K562 (cell line): ENCODE measurements around the gene HSPA1L. TPM values are rescaled to one million over a fixed set of nuclear protein-coding genes. Genes with fewer than 3 reads are reported as not detected.

Experiments used
- ATAC-seq: fragments of 200-7000 bp; cut with Tn5 transposase; 3 replicates; pipeline ENCODE4 v1.9.1; 2020; ENCODE audit warnings: moderate library complexity
- BruUV-seq: library from RNA; stranded (reverse); fragments of 400-500 nt; replicated peaks from 2 replicates; lab custom pipeline; 2021; lab: Mats Ljungman, UMichigan
- CTCF ChIA-PET: fragments of 300-600 bp; formaldehyde crosslinking; extraction: SDS; loops from one replicate; lab custom pipeline; 2021; ENCODE audit warnings: low intra/inter-chr PET ratio; lab: Yijun Ruan, JAX
- POLR2A ChIA-PET: fragments of 300-600, 350-650 bp; sonication (Branson Sonifier 250); formaldehyde crosslinking; extraction: SDS; loops from one replicate; lab custom pipeline; 2021; ENCODE audit warnings: antibody characterized with exemption, inconsistent platforms; lab: Yijun Ruan, JAX
- DNase-seq, 4 experiments: peaks; one replicate each; pipeline versions ENCODE4 v3.0.0 to v3.0.0-alpha.2; 2011 to 2018; ENCODE audit warnings: low spot score in 3 of 4, mixed read lengths in 3 of 4; ENCODE audit errors: extremely low read depth in 1 of 4
- FAIRE-seq: peaks from 2 replicates; lab custom pipeline; 2011; peaks lifted over from hg19 to GRCh38; lab: Jason Lieb, UNC
- H2AFZ ChIP-seq: 2 replicates; pipeline ENCODE4 v1.6.0; 2011; ENCODE audit warnings: low read depth, low read length, control low read depth, inconsistent platforms
- H3K27ac ChIP-seq: fragments of 200-600 bp; 3 replicates; pipeline ENCODE4 v1.8.0; 2011; ENCODE audit warnings: low read depth, mild to moderate bottlenecking, control low read depth, inconsistent platforms, low read length, moderate library complexity, mixed read lengths; ENCODE audit errors: extremely low read depth
- H3K27me3 ChIP-seq, 2 experiments: fragments of 300-600 bp in 1 of 2; 2 replicates in 1 of 2; 3 replicates in 1 of 2; pipeline versions ENCODE4 v1.6.0 to v1.8.0; 2011; ENCODE audit warnings: inconsistent platforms in 2 of 2, low read length in 2 of 2, mild to moderate bottlenecking in 1 of 2, mixed read lengths in 1 of 2, moderate library complexity in 1 of 2; ENCODE audit not compliant: control insufficient read depth in 2 of 2, insufficient read depth in 2 of 2
- H3K36me3 ChIP-seq: fragments of 300-600 bp; 3 replicates; pipeline ENCODE4 v1.8.0; 2011; ENCODE audit warnings: mild to moderate bottlenecking, low read length, inconsistent platforms; ENCODE audit not compliant: control insufficient read depth, insufficient read depth
- H3K4me1 ChIP-seq, 2 experiments: fragments of 200-600 bp in 1 of 2; replicated peaks in 1 of 2; 2 replicates in 1 of 2; 3 replicates in 1 of 2; pipeline versions ENCODE4 v1.5.1 to v1.8.0; 2011; ENCODE audit warnings: inconsistent platforms in 2 of 2, low read length in 2 of 2, mild to moderate bottlenecking in 1 of 2, mixed read lengths in 1 of 2, moderate library complexity in 1 of 2; ENCODE audit not compliant: control insufficient read depth in 2 of 2, insufficient read depth in 2 of 2
- H3K4me2 ChIP-seq: 2 replicates; pipeline ENCODE4 v1.6.1; 2011; ENCODE audit warnings: low read length, control low read depth, inconsistent platforms, mixed read lengths; ENCODE audit not compliant: insufficient read depth
- H3K4me3 ChIP-seq: fragments of 200-600 bp; sonication (generic), shearing (Covaris generic); 2 replicates; pipeline ENCODE4 v1.5.1; 2016; ENCODE audit warnings: control low read depth, inconsistent platforms
- H3K79me2 ChIP-seq: fragments of 200-600 bp; 3 replicates; pipeline ENCODE4 v1.8.0; 2011; ENCODE audit warnings: low read length, inconsistent platforms; ENCODE audit not compliant: control insufficient read depth, insufficient read depth
- H3K9ac ChIP-seq, 2 experiments: 2 replicates each; pipeline versions ENCODE4 v1.6.0 to v1.6.1; 2011; ENCODE audit warnings: low read depth in 2 of 2, low read length in 2 of 2, control low read depth in 1 of 2, inconsistent platforms in 1 of 2, mild to moderate bottlenecking in 1 of 2, mixed read lengths in 1 of 2; ENCODE audit not compliant: insufficient read depth in 1 of 2
- H3K9me1 ChIP-seq: one replicate; pipeline ENCODE4 v1.6.0; 2011; ENCODE audit warnings: inconsistent platforms, mild to moderate bottlenecking, low read length, moderate library complexity; ENCODE audit not compliant: control insufficient read depth, insufficient read depth
- H3K9me3 ChIP-seq: replicated peaks from 2 replicates; pipeline ENCODE4 v1.5.1; 2011; ENCODE audit warnings: low read depth, low read length, inconsistent platforms; ENCODE audit not compliant: control insufficient read depth, insufficient read depth
- H4K20me1 ChIP-seq: replicated peaks from 2 replicates; pipeline ENCODE4 v1.6.1; 2011; ENCODE audit warnings: low read length, inconsistent platforms, mixed read lengths; ENCODE audit not compliant: control insufficient read depth, insufficient read depth
- CBX3 ChIP-seq, 2 experiments: IDR thresholded peaks; 1 replicate in 1 of 2; 2 replicates in 1 of 2; pipeline ENCODE4 v1.6.1; 2012; ENCODE audit warnings: inconsistent platforms in 2 of 2, low read length in 2 of 2, borderline replicate concordance in 1 of 2, control low read depth in 1 of 2
- CGGBP1 ChIP-seq: fragments of 250-450 bp; sonication (Bioruptor Pico); IDR thresholded peaks from 2 replicates; pipeline ENCODE4 v1.9.0; 2021; ENCODE audit warnings: mild to moderate bottlenecking
- COPS2 ChIP-seq: fragments of 450-650 bp; conservative IDR thresholded peaks from 2 replicates; pipeline ENCODE4 v1.6.1; 2016; ENCODE audit warnings: mild to moderate bottlenecking, moderate library complexity
- ETS1 ChIP-seq: conservative IDR thresholded peaks from 2 replicates; pipeline ENCODE4 v1.6.1; 2011; ENCODE audit warnings: low read depth, mild to moderate bottlenecking, low read length; ENCODE audit not compliant: control insufficient read depth
- ETV1 ChIP-seq: fragments of 450-650 bp; conservative IDR thresholded peaks from 2 replicates; pipeline ENCODE4 v1.6.1; 2016; ENCODE audit warnings: missing genetic modification characterization, control low read depth, low read depth, missing compliant biosample characterization
- HDAC8 ChIP-seq: fragments of 450-650 bp; IDR thresholded peaks from 2 replicates; pipeline ENCODE4 v1.6.1; 2016; ENCODE audit warnings: mild to moderate bottlenecking, missing genetic modification characterization, moderate library complexity, missing compliant biosample characterization
- KHSRP ChIP-seq: fragments of 450-650 bp; IDR thresholded peaks from 2 replicates; pipeline ENCODE4 v1.6.1; 2017
- MBD2 ChIP-seq: sonication (generic); IDR thresholded peaks from 2 replicates; pipeline ENCODE4 v1.6.1; 2016; ENCODE audit warnings: low read depth, borderline replicate concordance
- MIER1 ChIP-seq: fragments of 450-650 bp; IDR thresholded peaks from 2 replicates; pipeline ENCODE4 v1.6.1; 2016; ENCODE audit warnings: antibody characterized with exemption, mild to moderate bottlenecking, low read depth
- NCOA4 ChIP-seq: fragments of 450-650 bp; IDR thresholded peaks from 2 replicates; pipeline ENCODE4 v1.6.1; 2018; ENCODE audit warnings: mild to moderate bottlenecking; ENCODE audit not compliant: partially characterized antibody
- PHF21A ChIP-seq: fragments of 450-650 bp; IDR thresholded peaks from 2 replicates; pipeline ENCODE4 v1.6.1; 2017; ENCODE audit warnings: low read depth, borderline replicate concordance
- POLR2B ChIP-seq: fragments of 450-650 bp; IDR thresholded peaks from 2 replicates; pipeline ENCODE4 v1.6.1; 2018; ENCODE audit warnings: low read depth; ENCODE audit not compliant: partially characterized antibody
- POLR2G ChIP-seq: fragments of 200-400 bp; formaldehyde crosslinking; IDR thresholded peaks from 2 replicates; pipeline ENCODE4 v1.6.1; 2017; ENCODE audit warnings: low read depth, mild to moderate bottlenecking, antibody characterized with exemption, low read length, moderate library complexity
- SP2 ChIP-seq: IDR thresholded peaks from 2 replicates; pipeline ENCODE4 v1.6.1; 2011; ENCODE audit warnings: mild to moderate bottlenecking, low read depth, low read length, moderate library complexity; ENCODE audit not compliant: poor library complexity, severe bottlenecking; ENCODE audit errors: extremely low read depth
- SUPT5H ChIP-seq: fragments of 450-650 bp; IDR thresholded peaks from 2 replicates; pipeline ENCODE4 v1.6.1; 2016
- USF1 ChIP-seq: sonication (generic); formaldehyde crosslinking; IDR thresholded peaks from 2 replicates; pipeline ENCODE4 v1.9.0; 2022; ENCODE audit warnings: mild to moderate bottlenecking, missing genetic modification reagents
- ZFP1 ChIP-seq: fragments of 450-650 bp; formaldehyde crosslinking; IDR thresholded peaks from 2 replicates; pipeline ENCODE4 v1.4.0; 2020; ENCODE audit warnings: mild to moderate bottlenecking, mixed read lengths
- ZNF584 ChIP-seq: fragments of 200-800 bp; sonication (Bioruptor generic); IDR thresholded peaks from 2 replicates; pipeline ENCODE4 v1.6.1; 2016; ENCODE audit warnings: low read depth, mild to moderate bottlenecking, missing genetic modification characterization, missing compliant biosample characterization
- WGBS: fragments of 100-300 bp; shearing (Covaris generic); methylation state at CpG from one replicate; pipeline ENCODE4 v1.1.6; 2016; ENCODE audit warnings: low coverage, mixed read lengths; ENCODE audit not compliant: insufficient coverage; ENCODE audit errors: missing lambda C conversion rate; 5-methylcytosine and 5-hydroxymethylcytosine counted together
- in situ Hi-C: fragments of 300-500 bp; cut with MboI; formaldehyde crosslinking; loops from 4 replicates; pipeline ENCODE4 v1.15.0; 2018; ENCODE audit warnings: inconsistent platforms, mixed read lengths
- intact Hi-C: fragments of 100-400 bp; cut with micrococcal nuclease; formaldehyde crosslinking; loops from 2 replicates; pipeline ENCODE4 v1.14.2; 2022
- polyA plus RNA-seq, 8 experiments: library from polyadenylated mRNA; depleted of rRNA in 4 of 8; stranded (reverse) in 5 of 8; unstranded in 3 of 8; fragments of >200 nt; fragmentation: Nextera tagmentation in 2 of 8; fragmentation: Illumina TruSeq in 1 of 8; extraction: Ambion mirVana in 2 of 8; extraction: Trizol in 1 of 8; gene quantifications; 2 replicates each; pipeline versions ENCODE4 v1.2.1 to v1.2.3, GENCODE V29; 2011 to 2014; ENCODE audit warnings: inconsistent platforms in 1 of 8, missing spikeins in 1 of 8
- total RNA-seq, 7 experiments: library from RNA; depleted of rRNA in 6 of 7; stranded (reverse); fragments of >200 nt in 6 of 7; fragmentation: Illumina TruSeq in 2 of 7; extraction: Trizol in 2 of 7; gene quantifications; 2 replicates each; pipeline versions ENCODE4 v1.2.1 to v1.2.3, GENCODE V29; 2011 to 2021; ENCODE audit warnings: low replicate concordance in 1 of 7

HSPA1L gene
- total and polyA plus RNA-seq, 9 of the 15 experiments (the other 6 are each of a cell fraction or from before 2014, with no cell fraction given), result 0.14 to 2.1 (median 1.3) TPM

- TF ChIP-seq HDAC8 (tag) (no peak), MBD2 (no peak), PHF21A (no peak), ETS1 (no peak), CBX3 (IDR thresholded peaks at IDR 0.05; ENCODE audit: borderline replicate concordance in 1 of 2, low read length in 2 of 2) (no peak), ZNF584 (no peak)
Measured at GRCh38 chr6:31765910-31766794, 48.9 kb downstream of the HSPA1L start (continued).

GRCh38 chr6:31765559-31765909, 49.5 kb downstream of the HSPA1L start:
- DNase-seq (no peak), FAIRE-seq (no peak), ATAC-seq (no peak)
- ChIA-PET CTCF (interaction anchor here (1.4 kb wide), 1 partner anchor 85 kb away, joined by 4 read pairs; the partner anchor contains the start of gene LY6G5C), POLR2A (interaction anchor here (0.6 to 4.6 kb wide), 16 partner anchors 9 to 105 kb away, joined by 3 to 29 read pairs (median 3); partner anchors contain the start of genes C6orf47, CLIC1, HSPA1B and LSM2)
- Histone ChIP-seq H3K27ac (no peak overlapping the region), H3K4me1 (peaks cover 16 to 44% of the 10 kb centered on the region in 2 experiments; a peak in 4 of 5 replicates), H2AFZ (no peak overlapping the region), H3K9me1 (peaks cover 4% of the 10 kb centered on the region), H3K4me3 (no peak overlapping the region), H3K27me3 (no peaks in the 10 kb centered on the region), H3K9me3 (no peaks in the 10 kb centered on the region), H3K4me2 (no peak overlapping the region), H3K9ac (peak overlapping the region in 1 of 2 experiments; percentile 72; a peak in 2 of 4 replicates), H3K36me3 (peaks cover 36% of the 10 kb centered on the region; the same call in 2 of the 3 replicates), H3K79me2 (no peaks in the 10 kb centered on the region), H4K20me1 (no peaks in the 10 kb centered on the region)
- BruUV-seq, result no TSS peak
- in situ Hi-C loops, result loop anchor here (5.0 kb wide), 1 partner anchor 78 kb away; no protein-coding TSS in a partner anchor
- WGBS, result 68% methylated on average over 9 of the region's 9 CpGs
- intact Hi-C loops, result no loop called here
- TF ChIP-seq ETV1 (tag) (no peak), KHSRP (no peak), ZFP1 (no peak), POLR2G (peak; percentile 20; the same call in 1 of the 2 replicates), POLR2B (peak; percentile 41), SP2 (no peak), MIER1 (no peak), SUPT5H (peak; percentile 41; the same call in 1 of the 2 replicates), NCOA4 (no peak), CGGBP1 (CRISPR knock-in tag) (no peak), COPS2 (no peak), USF1 (CRISPR knock-in tag) (0 out of 2 replicates have a peak, but pooled peaks have one; percentile 7)
